A673 (cell line): ENCODE data around the gene RNF182. TPM values are rescaled to one million over a fixed set of nuclear protein-coding genes. Genes with fewer than 3 reads are reported as not detected.

ENCODE experiments used
- BruUV-seq: library from RNA; stranded (reverse); fragments of 400-500 nt; replicated peaks from 2 replicates; lab custom pipeline; 2021; lab: Mats Ljungman, UMichigan
- CTCF ChIA-PET: fragments of 300-600 bp; sonication (Branson Sonifier 250); formaldehyde crosslinking; loops from one replicate; lab custom pipeline; 2022; ENCODE audit warnings: antibody characterized with exemption; lab: Charles Lee
- POLR2A ChIA-PET: fragments of 300-600 bp; sonication (Branson Sonifier 250); formaldehyde crosslinking; loops from one replicate; lab custom pipeline; 2022; ENCODE audit warnings: antibody characterized with exemption; ENCODE audit not compliant: low non-redundant PET; lab: Charles Lee
- DNase-seq: peaks from one replicate; pipeline ENCODE4 v3.0.0-alpha.2; 2015; ENCODE audit warnings: low spot score
- H3K27ac ChIP-seq: fragments of 200-600 bp; sonication (generic); 2 replicates; pipeline ENCODE4 v1.5.1; 2016; ENCODE audit warnings: mixed run types, low read depth, mild to moderate bottlenecking, mixed read lengths, antibody characterized with exemption, low read length; ENCODE audit not compliant: poor library complexity, severe bottlenecking
- H3K27me3 ChIP-seq: fragments of 200-600 bp; sonication (generic); replicated peaks from 2 replicates; pipeline ENCODE4 v1.6.1; 2017; ENCODE audit warnings: mixed run types, low read depth, mild to moderate bottlenecking, mixed read lengths, antibody characterized with exemption, low read length; ENCODE audit not compliant: insufficient read depth, poor library complexity
- H3K36me3 ChIP-seq: fragments of 200-600 bp; sonication (generic); 2 replicates; pipeline ENCODE4 v1.6.1; 2016; ENCODE audit warnings: mixed run types, mild to moderate bottlenecking, mixed read lengths, antibody characterized with exemption, low read length; ENCODE audit not compliant: insufficient read depth, poor library complexity, severe bottlenecking
- H3K4me1 ChIP-seq: fragments of 200-600 bp; sonication (generic); 2 replicates; pipeline ENCODE4 v1.6.1; 2017; ENCODE audit warnings: mixed run types, mild to moderate bottlenecking, mixed read lengths, antibody characterized with exemption, low read length; ENCODE audit not compliant: insufficient read depth, poor library complexity, severe bottlenecking
- H3K4me3 ChIP-seq: fragments of 200-600 bp; sonication (generic); 2 replicates; pipeline ENCODE4 v1.5.1; 2016; ENCODE audit warnings: low read depth, mixed run types, mild to moderate bottlenecking, mixed read lengths, low read length; ENCODE audit not compliant: poor library complexity, severe bottlenecking
- H3K9me3 ChIP-seq: fragments of 200-600 bp; sonication (generic); 2 replicates; pipeline ENCODE4 v1.6.1; 2016; ENCODE audit warnings: mixed run types, low read depth, mild to moderate bottlenecking, mixed read lengths, antibody characterized with exemption, low read length; ENCODE audit not compliant: poor library complexity, severe bottlenecking
- EZH2 ChIP-seq: fragments of 200-600 bp; sonication (generic); IDR thresholded peaks from 2 replicates; pipeline ENCODE4 v1.6.1; 2017; ENCODE audit warnings: borderline replicate concordance, low read depth, mild to moderate bottlenecking, mixed read lengths, antibody characterized with exemption, low read length; ENCODE audit not compliant: poor library complexity, severe bottlenecking
- intact Hi-C: fragments of 100-400 bp; cut with micrococcal nuclease; formaldehyde crosslinking; loops from one replicate; pipeline ENCODE4 v1.10.0; 2022; ENCODE audit not compliant: unreplicated experiment
- total RNA-seq: library from RNA; stranded (reverse); gene quantifications from 2 replicates; pipeline ENCODE4 v1.2.3, GENCODE V29; 2021
- TF ChIP-seq, protein P1 (sequence below): fragments of 300-800, 200-600 bp; sonication (generic); conservative IDR thresholded peaks from 2 replicates; pipeline ENCODE4 v1.5.1; 2017; ENCODE audit warnings: low read depth, mild to moderate bottlenecking, antibody characterized with exemption, low read length, moderate library complexity, mixed read lengths

Gene RNF182
- total RNA-seq, 1 experiment from 2014 or later = 20.8 TPM

DNA sequence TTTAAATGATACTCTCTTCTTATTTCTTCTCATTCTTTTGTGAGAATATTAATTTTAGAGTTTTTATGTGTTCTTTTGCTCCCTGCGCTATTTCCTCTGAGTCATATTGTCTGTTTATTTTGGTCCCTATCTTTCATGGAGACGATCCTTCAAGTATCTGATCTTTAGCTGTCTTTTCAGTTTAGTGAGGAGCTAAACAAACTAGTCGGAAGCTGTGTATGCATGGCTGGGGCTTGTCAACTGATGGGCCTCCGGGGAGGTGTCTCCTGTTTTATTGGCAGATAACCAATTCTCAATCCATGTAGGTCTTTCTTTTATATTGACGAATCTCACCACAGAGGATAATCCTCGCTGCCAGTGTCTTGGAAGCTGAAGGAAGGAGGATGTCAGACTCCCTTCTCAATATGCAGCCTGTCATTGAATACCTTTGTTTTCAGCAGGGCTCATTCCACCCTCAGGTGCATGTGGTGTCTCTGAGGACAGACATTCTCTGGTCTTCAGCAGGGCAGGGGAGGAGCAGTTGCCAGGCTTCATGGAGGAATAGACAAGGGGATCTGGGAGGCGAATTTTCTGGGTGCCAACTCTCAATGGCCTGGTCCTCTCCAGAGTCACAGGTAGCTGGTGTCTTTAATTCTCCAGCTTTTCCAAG lies 64.9 kb downstream of the RNF182 start:
- ChIA-PET CTCF (no interaction called here), POLR2A (no interaction called here)
- Histone ChIP-seq H3K9me3 (no peaks in the 10 kb centered on the region), H3K27me3 (no peaks in the 10 kb centered on the region), H3K4me3 (no peak overlapping the region), H3K36me3 (no peaks in the 10 kb centered on the region), H3K27ac (no peak overlapping the region), H3K4me1 (peaks cover 18% of the 10 kb centered on the region)
- intact Hi-C loops = no loop called here
- no TSS peak for BruUV-seq
- peak; percentile 10 for DNase-seq
- no peak for TF ChIP-seq EZH2
- TF ChIP-seq, protein P1, sequence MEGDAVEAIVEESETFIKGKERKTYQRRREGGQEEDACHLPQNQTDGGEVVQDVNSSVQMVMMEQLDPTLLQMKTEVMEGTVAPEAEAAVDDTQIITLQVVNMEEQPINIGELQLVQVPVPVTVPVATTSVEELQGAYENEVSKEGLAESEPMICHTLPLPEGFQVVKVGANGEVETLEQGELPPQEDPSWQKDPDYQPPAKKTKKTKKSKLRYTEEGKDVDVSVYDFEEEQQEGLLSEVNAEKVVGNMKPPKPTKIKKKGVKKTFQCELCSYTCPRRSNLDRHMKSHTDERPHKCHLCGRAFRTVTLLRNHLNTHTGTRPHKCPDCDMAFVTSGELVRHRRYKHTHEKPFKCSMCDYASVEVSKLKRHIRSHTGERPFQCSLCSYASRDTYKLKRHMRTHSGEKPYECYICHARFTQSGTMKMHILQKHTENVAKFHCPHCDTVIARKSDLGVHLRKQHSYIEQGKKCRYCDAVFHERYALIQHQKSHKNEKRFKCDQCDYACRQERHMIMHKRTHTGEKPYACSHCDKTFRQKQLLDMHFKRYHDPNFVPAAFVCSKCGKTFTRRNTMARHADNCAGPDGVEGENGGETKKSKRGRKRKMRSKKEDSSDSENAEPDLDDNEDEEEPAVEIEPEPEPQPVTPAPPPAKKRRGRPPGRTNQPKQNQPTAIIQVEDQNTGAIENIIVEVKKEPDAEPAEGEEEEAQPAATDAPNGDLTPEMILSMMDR = no peak

DNA sequence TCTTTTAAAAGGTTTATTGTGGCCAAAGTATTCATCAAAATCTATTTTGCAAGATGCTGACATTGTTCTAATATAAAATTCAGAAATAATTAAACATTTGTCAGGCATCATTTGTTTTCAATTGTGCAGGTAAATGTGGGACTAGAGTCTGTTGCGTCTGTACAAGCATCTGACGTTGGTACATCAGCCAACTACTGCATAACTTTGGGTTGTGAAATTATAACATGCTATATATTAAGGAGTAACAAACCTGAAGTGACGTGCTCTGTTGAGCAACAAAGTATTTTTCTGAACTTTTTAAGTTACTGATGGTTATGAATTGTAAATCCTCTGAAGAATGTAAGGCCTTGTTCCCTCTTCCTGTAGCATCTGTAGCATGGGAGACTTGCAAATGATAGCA lies 66.0 kb downstream of the RNF182 start:
- Histone ChIP-seq H3K36me3 (no peaks in the 10 kb centered on the region), H3K4me1 (peaks cover 15% of the 10 kb centered on the region), H3K9me3 (no peaks in the 10 kb centered on the region), H3K4me3 (no peak overlapping the region), H3K27me3 (no peaks in the 10 kb centered on the region), H3K27ac (no peak overlapping the region)
- no TSS peak for BruUV-seq
- ChIA-PET POLR2A (no interaction called here), CTCF (no interaction called here)
- intact Hi-C loops = no loop called here
- no peak for DNase-seq
- TF ChIP-seq, protein P1 = no peak
- no peak for TF ChIP-seq EZH2

DNA sequence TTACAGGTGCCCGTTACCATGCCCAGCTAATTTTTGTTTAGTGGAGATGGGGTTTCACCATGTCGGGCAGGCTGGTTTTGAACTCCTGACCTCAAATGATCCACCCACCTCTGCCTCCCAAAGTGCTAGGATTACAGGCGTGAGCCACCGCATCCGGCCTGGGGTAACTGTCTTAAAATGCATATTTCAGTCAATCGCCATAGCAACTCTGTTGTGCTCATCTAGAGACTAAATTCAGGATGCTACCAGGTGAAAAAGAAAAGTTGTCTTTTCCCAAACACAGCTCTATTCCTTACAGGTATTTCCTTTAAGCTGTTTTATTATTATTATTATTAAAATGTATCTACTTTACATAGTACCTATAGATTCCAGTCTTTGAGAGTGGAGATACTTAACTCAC lies 66.6 kb downstream of the RNF182 start:
- Histone ChIP-seq H3K27me3 (no peaks in the 10 kb centered on the region), H3K9me3 (no peaks in the 10 kb centered on the region), H3K4me3 (no peak overlapping the region), H3K27ac (no peak overlapping the region), H3K36me3 (no peaks in the 10 kb centered on the region), H3K4me1 (peaks cover 9% of the 10 kb centered on the region)
- ChIA-PET CTCF (no interaction called here), POLR2A (no interaction called here)
- no TSS peak for BruUV-seq
- no peak for DNase-seq
- intact Hi-C loops = no loop called here
- TF ChIP-seq, protein P1 = no peak
- no peak for TF ChIP-seq EZH2
